Putamen (tissue), 1 donor: ENCODE data around the gene OBSL1.

Experiments
- DNase-seq: peaks from one replicate; pipeline ENCODE4 v3.0.0-alpha.2; 2016; ENCODE audit warnings: low spot score

OBSL1 gene

DNA sequence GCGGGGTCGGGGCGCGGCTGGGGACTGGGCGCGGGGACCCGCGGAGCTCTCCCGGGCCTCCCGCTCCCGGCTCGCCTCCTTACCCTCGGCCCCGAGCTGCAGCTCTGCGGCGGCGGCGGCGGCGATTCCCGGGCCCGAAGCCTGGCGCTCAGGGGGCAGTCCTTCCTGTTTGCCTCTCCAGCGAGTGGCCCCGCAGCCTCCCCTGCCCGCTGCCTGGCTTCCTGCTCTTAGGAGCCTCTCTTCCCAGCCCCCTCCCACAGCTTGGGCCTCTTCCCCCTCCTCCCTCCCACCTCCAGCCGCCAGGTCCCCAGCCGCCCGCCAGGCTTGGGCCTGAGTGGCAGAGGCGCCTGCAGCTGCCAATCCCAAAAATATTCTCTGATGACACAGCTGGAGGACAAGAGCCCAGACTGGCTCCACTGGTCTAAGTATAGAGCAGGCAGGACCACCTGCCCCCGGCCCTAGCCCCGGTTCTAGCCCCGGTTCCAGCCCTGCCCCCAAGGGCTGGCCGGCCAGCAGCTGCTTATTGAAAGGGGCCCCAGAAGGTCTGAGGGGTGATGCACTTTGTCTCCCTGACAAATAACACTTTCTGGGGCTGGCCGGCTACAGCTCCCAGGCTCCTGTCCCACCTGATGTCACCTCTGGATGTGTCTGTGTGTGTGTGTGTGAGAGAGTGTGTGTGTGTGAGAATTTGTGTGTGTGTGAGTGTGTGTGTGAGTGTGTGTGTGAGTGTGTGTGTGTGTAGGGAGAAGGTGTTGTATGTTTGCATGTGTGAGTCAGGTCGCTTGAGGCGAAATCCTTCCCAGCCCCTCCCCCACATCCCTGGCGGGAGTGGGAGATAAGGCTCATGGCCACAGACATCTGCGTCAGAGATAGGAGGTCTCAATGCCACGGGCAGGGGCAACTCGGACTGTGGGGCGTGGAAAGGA is at the start of gene OBSL1:
Gene OBSL1 (minus strand): TSS at position 229 of the 926 bp plus-strand sequence. CDS start 307 bp downstream, outside the sequence.
- DNase-seq: no peak

DNA sequence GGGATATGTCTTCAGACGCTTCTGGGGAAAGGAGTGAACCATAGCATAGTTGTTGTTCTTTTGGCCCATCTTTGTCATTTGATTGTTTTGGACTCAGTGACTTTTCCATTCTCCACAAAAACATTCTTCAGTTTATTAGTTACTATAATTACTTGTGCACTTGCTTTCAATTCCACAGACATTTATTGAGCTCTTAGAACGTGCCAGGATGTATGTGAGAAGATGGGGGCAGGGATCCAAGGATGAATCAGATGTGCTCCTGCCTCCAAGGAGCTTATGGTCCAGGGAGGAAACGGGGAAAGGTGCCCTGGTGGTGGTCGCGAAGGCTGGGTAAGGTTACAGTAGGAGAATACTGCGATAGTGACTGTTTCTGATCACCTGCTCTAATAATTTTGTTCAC is 49.2 kb upstream of the OBSL1 start:
- no peak for DNase-seq

DNA sequence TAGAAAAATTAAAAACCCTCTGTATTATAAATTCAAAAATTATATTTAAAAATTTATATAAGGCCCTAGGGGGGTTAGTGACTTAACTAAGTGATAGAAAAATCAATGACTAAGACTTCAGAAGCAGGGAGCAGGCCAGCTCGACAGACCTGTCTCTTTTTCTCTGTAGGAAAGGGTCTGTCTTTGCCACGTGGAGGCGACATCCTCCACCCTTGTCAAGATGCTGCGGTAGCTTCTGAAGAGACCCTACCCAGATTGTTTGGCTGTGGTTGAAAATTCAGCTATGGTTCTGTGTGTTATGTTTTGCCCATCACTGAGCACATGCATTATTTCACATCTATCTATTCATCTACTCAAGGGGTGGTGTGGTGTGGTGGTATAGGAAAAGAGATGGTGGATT is 47.9 kb upstream of the OBSL1 start:
- no peak for DNase-seq

DNA sequence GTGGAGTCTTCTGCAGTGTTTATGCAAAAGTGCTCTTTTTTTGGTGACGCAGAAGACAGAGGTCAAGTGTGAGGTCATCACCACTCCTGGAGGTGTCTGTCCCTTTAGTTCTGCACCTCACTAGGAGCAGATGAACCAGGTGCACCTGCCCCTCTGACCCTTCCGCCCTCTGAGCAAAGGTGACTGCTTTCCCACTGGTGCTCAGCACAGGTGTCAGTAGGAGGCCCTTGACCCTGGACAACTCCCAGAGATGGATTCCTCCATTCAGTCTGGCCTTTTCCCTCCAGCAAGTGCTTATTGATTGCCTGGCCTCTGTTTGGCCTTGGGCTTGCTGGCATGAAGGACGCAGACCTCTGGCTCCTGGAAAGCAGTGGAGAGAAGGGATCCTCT is 47.4 kb upstream of the OBSL1 start:
- DNase-seq: no peak

DNA sequence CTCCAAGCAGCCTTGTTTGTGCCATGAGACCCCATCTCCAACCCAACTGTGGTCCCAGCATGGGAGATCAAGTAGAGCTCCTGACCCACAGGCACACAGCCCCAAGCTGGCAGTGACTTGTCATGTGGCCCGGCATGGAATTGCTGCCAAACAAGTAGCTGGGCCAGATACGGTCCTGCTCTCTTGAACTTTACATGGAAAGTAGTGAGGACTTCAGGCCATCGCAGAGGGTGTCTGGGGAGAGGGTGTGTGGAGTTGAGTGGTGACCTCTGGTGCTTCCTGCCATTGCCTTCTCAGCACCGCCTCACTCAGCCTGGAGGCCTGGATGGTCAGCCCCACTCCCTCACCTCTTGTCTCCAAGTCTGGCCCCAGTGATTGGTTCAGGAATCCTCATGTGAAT is 45.2 kb upstream of the OBSL1 start:
- DNase-seq: no peak

DNA sequence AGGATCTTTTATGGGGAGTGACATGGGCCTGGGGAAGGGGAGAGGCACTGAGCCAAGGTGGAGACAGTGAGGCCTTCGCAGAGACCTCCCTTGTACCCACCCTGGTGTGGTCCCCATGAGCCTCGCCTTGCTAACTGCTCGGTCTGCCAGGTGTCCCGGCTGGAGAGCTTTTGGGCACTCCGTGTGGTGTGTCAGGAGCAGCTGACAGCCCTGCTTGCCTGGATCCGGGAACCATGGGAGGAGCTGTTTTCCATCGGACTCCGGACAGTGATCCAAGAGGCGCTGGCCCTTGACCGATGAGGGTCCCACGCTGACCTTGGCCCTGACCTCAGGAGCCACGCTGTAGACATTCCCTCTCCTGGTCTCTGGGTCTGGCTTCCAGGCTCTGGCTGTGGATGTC is 44.6 kb upstream of the OBSL1 start:
- DNase-seq: no peak

DNA sequence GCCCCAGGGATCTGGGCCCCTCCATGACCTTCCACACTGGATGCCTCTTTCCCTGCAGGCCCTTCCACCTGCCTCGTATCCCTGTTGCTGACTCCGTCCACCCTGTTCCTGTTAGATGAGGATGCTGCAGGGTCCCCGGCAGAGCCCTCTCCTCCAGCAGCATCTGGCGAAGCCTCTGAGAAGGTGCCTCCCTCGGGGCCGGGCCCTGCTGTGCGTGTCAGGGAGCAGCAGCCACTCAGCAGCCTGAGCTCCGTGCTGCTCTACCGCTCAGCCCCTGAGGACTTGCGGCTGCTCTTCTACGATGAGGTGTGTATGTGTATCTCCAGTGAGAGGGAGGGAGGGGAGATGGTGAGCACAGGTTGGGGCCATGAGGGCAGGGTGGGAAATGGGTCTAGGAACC is 43.7 kb upstream of the OBSL1 start:
- no peak for DNase-seq

DNA sequence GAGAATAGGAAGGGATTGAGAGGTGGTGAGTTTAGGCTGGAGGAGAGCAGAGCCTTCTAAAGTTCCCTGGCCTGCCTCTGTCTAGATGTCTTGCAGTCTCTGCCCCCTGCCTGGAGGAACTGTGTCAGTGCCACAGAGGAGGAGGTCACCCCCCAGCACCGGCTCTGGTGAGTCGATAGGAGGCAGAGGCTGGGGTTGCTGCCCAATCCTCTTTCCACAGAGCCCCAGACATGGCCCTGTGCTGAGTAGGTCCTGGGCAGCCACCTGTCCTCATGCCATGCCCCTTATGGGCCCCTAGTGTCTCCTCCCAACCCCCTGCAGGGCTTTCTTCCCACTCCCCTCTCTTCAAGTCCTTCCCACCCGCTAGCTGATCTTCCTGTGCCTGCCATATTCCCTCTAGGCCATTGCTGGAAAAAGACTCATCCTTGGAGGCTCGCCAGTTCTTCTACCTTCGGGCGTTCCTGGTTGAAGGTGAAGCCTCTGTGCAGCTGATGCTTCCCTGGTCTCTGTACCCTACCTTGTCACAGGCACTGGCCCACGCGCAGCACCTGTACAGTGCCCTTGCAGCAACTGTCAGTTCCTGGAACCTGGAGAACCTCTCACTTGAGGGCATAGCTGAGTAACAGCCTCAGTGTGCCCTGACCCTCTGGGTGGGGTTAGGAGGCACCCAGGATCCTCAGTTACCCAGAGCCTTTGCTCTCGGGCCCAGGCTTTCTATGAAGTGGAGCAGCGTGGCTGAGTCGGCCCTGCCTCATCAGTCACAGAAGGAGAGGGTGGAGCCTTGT is 42.9 kb upstream of the OBSL1 start:
- DNase-seq: no peak

DNA sequence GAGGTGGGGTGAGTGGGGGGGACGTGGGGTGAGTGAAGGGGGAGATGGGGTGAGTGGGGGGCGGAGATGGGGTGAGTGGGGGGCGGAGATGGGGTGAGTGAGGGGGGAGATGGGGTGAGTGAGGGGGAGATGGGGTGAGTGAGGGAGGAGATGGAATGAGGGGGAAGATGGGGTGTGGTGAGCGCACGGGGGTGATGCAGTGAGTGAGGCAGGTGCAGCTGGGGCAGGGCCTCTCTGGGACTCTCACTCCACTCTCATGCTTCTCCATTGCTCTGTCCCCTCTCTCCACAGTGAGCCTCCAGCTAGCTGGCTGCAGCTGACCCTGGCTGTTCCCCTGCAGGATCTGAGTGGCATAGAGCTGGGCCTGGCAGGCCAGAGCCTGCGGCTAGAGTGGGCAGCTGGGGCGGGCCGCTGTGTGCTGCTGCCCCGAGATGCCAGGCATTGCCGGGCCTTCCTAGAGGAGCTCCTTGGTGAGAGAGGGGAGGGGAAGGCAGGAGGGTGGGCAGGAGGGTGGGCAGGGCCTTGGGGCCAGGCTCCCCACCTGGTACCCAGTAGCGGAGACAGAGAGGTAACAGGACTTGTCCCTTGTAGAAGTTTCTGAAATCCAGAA is 42.2 kb upstream of the OBSL1 start:
- DNase-seq: no peak

DNA sequence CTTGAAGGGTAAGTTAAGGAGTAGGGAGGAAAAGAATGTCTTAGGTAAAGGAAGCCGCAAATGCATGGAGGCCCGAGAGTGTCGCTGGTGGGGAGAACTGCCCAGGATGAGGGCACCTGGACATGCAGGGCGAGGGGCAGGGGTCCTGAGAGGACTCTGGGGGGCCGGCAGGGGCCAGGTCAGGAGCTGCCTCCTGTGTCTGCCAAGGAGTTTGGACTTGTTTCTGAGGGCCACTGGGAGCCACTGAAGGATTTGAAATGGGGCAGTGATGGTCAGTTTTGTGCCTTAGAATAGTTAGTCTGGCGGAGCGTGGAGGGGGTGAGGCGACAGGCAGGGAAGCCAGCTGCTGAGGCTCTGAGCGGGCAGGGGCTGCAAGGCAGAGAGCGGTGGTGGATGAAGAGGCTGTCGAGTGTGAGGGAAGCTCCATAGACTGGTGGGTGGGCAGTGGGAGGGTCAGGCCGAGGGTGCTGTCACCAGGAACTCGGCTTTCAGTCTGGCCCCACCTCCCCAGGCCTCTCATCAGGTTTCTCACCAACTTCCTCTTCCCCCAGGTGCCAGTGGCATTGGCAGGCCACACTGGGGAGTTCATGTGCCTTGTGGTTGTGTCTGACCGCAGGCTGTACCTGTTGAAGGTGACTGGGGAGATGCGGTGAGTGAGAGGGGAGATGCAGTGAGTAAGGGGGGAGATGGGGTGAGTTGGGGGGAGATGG is 41.4 kb upstream of the OBSL1 start:
- no peak for DNase-seq

DNA sequence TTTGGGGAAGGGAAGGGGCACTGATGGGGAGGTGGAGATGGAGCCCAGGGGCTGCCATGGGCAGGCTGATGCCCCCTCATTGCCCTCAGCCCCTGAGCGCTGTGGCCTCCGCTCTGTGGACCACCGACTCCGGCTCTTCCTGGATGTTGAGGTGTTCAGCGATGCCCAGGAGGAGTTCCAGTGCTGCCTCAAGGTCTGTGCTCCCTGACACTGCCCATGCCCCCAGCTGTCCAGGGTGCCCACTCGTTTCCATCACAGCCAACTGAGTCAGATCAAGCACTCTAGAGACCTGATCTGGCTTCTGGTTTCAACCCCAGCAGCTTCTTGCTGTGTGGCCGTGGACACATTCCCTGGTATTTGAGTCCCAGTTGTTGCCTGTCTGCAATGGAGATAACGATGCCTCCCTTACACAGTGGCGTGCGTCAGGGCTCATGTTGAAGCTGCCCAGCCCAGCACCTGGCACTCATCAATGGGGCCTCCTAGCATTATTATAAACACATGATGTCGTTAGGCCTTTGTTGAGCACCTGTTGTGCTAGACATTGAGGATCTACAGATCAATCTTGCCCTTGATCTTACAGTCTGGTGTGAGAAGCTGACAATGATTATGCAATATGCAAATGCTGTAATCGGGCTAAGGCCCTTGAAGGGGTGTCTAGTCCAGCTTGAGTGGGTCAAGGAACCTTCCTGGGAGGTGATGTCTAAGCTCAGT is 40.7 kb upstream of the OBSL1 start:
- DNase-seq: no peak

DNA sequence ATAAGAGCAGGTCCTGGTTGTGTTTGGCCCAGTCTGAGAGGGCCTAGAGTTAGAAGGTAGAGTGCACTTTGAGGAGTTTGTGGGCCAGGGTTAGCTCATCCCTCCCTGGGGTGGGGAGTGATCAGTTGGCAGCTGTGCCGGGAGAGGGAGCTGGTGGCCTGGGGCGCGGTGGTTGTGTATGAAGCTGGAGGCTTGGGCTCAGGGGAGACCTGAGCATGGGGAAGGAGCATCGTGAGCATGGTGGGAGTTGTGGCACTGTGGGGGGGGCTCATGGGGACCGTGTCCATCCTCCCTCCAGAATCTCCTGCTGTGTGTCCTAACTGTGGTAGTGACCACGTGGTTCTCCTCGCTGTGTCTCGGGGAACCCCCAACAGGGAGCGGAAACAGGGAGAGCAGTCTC is 40.0 kb upstream of the OBSL1 start:
- DNase-seq: no peak

DNA sequence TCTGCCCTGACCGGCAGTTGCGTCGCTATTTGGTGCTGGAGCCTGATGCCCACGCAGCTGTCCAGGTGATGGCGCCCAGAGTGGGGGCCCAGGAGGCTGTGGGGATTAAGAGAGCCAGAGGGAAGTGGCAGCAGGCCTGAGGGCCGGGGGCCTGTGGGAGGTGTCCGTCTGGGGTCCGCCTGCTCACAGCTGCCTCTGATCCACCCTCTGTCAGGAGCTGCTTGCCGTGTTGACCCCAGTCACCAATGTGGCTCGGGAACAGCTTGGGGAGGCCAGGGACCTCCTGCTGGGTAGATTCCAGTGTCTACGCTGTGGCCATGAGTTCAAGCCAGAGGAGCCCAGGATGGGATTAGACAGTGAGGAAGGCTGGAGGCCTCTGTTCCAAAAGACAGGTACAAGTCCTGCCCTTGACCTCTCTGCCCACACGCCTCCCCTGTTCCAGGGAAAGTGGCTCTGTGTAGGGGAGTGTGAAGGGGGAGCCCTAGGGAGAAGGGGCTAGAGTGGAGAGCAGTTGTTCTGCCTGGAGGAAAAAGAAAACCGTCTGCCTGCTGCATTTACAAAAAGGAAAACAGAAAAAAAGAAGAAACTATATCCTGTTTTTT is 37.9 kb upstream of the OBSL1 start:
- no peak for DNase-seq

DNA sequence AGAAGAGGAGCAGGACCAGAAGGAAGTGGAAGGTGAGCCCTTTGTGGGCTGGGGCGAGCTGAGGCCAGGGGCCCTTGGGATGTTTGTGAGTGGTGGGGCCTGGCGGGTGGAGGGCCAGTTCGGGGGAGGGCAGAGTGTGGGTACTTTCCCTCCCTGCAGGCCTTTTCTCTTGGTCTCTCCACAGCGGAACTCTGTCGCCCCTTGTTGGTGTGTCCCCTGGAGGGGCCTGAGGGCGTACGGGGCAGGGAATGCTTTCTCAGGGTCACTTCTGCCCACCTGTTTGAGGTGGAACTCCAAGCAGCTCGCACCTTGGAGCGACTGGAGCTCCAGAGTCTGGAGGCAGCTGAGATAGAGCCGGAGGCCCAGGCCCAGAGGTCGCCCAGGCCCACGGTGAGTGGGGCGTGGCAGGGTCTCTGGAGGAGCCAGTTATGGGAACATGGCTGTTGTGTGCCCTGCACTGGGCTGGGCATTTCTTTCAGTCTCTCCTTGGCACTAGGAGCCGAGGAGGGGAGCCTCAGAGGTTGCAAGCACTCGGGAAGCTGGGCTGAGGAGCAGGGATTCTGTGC is 37.1 kb upstream of the OBSL1 start:
- DNase-seq: no peak

DNA sequence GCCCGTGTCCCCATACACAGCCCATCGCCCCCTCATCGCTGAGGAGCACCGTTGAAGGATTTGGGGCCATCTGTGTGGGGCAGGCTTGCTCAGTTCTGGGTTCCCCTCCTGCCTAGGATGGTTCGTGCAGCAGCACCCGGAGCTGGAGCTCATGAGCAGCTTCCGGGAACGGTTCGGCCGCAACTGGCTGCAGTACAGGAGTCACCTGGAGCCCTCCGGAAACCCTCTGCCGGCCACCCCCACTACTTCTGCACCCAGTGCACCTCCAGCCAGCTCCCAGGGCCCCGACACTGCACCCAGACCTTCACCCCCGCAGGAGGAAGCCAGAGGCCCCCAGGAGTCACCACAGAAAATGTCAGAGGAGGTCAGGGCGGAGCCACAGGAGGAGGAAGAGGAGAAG is 36.6 kb upstream of the OBSL1 start:
- no peak for DNase-seq

DNA sequence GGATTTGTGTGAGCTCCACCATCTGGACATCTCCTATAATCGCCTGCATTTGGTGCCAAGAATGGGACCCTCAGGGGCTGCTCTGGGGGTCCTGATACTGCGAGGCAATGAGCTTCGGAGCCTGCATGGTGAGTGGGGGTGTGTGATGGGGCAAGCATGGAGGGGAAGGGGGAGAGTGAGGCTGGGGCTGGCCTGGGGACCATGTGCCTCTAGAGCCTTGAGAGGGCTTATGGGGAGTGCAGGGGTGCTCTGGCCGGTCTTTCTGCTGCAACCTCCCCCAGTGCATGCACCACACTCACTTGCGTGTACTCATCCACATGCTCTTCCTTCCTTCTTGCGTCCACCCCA is 34.2 kb upstream of the OBSL1 start:
- DNase-seq: no peak

DNA sequence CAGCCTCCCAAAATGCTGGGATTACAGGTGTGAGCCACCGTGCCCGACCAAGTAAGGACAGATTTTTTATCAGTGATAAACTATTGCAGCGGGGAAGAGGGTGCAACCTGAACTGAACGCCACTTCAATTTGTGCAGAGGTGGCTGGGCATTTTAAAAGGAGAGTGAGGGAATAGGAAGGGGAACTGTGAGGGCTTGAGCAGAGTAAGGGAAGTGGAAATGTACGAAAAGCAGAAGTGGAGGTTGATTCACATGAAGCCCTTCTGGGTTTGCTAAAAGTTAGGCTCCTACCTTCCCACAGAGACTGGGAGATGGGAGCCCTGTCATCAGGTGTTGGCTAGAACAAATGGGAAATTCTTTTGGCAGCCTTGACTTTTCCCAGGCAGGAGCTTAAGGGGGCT is 32.4 kb upstream of the OBSL1 start:
- no peak for DNase-seq

DNA sequence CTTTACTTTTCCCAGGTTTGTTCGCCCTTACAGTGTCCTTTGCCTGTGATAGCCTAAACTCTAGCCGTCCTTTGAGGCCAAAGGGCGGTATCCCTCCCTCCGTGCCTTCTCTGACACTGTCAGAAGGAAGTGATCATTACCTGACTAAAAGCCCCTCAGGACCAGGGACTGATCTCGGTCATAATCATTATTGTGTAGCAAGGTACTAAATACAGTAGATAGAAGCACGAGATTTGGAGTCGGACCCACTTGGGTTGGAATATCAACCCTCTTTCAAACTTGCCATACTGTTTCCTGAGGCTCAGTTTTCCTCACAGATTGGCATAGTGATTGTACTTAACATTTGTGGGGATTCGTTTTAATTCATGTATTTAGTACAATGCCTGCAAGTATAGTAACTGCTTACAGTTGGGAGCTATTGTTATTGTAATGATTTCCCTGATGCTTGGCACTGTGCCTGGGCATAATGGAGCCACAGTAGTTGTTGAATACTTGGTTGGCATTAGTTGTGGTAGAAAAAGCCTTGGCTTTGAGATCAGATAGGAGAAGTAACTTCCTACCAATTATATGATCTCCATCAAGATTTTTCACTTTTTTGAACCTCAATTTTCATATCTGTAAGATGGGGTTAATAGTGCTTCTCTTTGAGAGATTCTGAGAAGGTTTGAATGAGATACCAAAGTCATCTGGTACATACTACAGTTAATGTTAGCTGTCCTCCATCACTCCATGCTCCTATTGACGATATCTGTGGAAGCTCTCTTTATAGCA is 27.2 kb upstream of the OBSL1 start:
- DNase-seq: no peak

DNA sequence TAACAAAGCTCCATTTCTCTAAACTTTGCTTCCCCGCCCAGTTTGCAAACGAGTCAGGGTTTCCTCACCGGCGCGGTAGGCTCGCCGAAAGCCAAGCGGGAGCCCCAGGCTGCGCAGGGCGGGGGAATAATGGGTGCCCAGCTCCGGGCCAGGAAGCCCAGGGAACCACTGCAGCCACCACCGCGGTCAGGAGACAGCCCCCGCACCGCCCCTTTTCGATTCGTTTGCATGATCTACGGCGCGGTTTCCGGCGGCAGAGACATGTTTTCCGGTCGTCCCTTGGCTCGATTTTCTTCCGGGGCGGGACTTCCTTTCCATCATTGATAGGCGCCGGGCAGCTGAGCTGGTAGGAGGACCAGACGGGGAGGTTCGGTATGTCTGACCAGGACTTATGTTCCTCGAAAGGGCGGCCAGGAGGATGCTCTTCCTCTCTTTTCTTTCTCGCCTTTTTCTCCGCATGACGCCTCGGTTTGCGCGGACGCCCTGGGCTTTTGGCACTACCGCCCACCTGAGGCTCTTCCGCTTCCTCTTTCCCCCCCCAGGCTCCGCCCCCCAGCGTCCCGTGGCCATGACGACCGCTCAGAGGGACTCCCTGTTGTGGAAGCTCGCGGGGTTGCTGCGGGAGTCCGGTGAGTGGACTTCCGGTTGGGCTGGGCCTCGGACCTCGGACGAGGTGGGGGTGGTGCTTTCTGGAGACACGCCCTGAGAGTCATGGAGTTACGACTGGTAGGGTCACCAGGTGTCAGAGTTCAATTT is 26.4 kb upstream of the OBSL1 start, which contains the start of gene STK11IP:
Gene STK11IP (plus strand): TSS at position 306 of the 756 bp plus-strand sequence. CDS start 263 bp downstream, at position 569.
- DNase-seq: peak; percentile 96
